Brain microvascular endothelial cell (primary cell): Measurements from ENCODE around the gene APELA.

ENCODE experiments used
- DNase-seq: peaks from one replicate; pipeline ENCODE4 v3.0.0-alpha.2; 2020
- H3K27ac ChIP-seq: fragments of 250-450 bp; sonication (Bioruptor Pico); 2 replicates; pipeline ENCODE4 v1.5.1; 2020; ENCODE audit warnings: mild to moderate bottlenecking, moderate library complexity
- H3K27me3 ChIP-seq: fragments of 250-450 bp; sonication (Bioruptor Pico); replicated peaks from 2 replicates; pipeline ENCODE4 v1.5.1; 2020; ENCODE audit warnings: mild to moderate bottlenecking
- H3K36me3 ChIP-seq: fragments of 250-450 bp; sonication (Bioruptor Pico); replicated peaks from 2 replicates; pipeline ENCODE4 v1.5.1; 2020; ENCODE audit warnings: mild to moderate bottlenecking
- H3K4me3 ChIP-seq: 2 replicates; pipeline ENCODE4 v1.5.1; 2011; ENCODE audit warnings: low read depth, mild to moderate bottlenecking, control low read depth, low read length, moderate library complexity
- CTCF ChIP-seq: IDR thresholded peaks from 2 replicates; pipeline ENCODE4 v1.5.1; 2011; ENCODE audit warnings: low read depth, mild to moderate bottlenecking, moderate library complexity, low read length, control low read depth, inconsistent platforms; ENCODE audit errors: missing control alignments
- in situ Hi-C: cut with HindIII; loops from 2 replicates; pipeline ENCODE4 v1.10.0; 2017; ENCODE audit warnings: low sequenced_read_pairs, low pct_ligation_motif_present

The APELA gene

GRCh38 chr4:164856396-164856795, 20.6 kb upstream of the APELA start:
- DNase-seq: no peak
- no peaks in the 10 kb centered on the region for H3K36me3 ChIP-seq
- no peaks in the 10 kb centered on the region for H3K27me3 ChIP-seq
- TF ChIP-seq CTCF: no peak
- in situ Hi-C loops: no loop called here
- H3K27ac ChIP-seq: no peak overlapping the region
- H3K4me3 ChIP-seq: no peak overlapping the region

- in situ Hi-C loops: no loop called here
- no peak for TF ChIP-seq CTCF
- DNase-seq: no peak
Measured at GRCh38 chr4:164866817-164867490, 10.0 kb upstream of the APELA start.

GRCh38 chr4:164871673-164872072, 5.3 kb upstream of the APELA start:
- Histone ChIP-seq H3K27me3 (no peaks in the 10 kb centered on the region), H3K4me3 (no peak overlapping the region), H3K36me3 (no peaks in the 10 kb centered on the region), H3K27ac (no peak overlapping the region)
- no peak for TF ChIP-seq CTCF
- in situ Hi-C loops: no loop called here
- no peak for DNase-seq

More at GRCh38 chr4:164866817-164867490, 10.0 kb upstream of the APELA start:
- H3K36me3 ChIP-seq: no peaks in the 10 kb centered on the region
- H3K27ac ChIP-seq: no peak overlapping the region
- no peak overlapping the region for H3K4me3 ChIP-seq
- H3K27me3 ChIP-seq: no peaks in the 10 kb centered on the region

GRCh38 chr4:164872481-164872880, 4.5 kb upstream of the APELA start:
- in situ Hi-C loops: no loop called here
- no peak overlapping the region for H3K4me3 ChIP-seq
- H3K27me3 ChIP-seq: no peaks in the 10 kb centered on the region
- DNase-seq: no peak
- no peaks in the 10 kb centered on the region for H3K36me3 ChIP-seq
- no peak overlapping the region for H3K27ac ChIP-seq
- no peak for TF ChIP-seq CTCF

GRCh38 chr4:164874789-164875188, 2.2 kb upstream of the APELA start:
- in situ Hi-C loops: no loop called here

More at GRCh38 chr4:164874789-164875188, 2.2 kb upstream of the APELA start:
- H3K27me3 ChIP-seq: no peaks in the 10 kb centered on the region
- no peak for DNase-seq
- no peak overlapping the region for H3K4me3 ChIP-seq
- no peaks in the 10 kb centered on the region for H3K36me3 ChIP-seq
- H3K27ac ChIP-seq: no peak overlapping the region
- TF ChIP-seq CTCF: no peak
